Measurements from ENCODE around the gene TM4SF4.
A peak's percentile ranks its signal among the peaks of the same experiment; 100 is the strongest.

The TM4SF4 gene

GRCh38 chr3:149507491-149508324 is 33.2 kb downstream of the TM4SF4 start:
- Histone ChIP-seq H3K18ac (ENCODE audit: low read length) (no peak overlapping the region), H2BK12ac (ENCODE audit: low read length) (no peak overlapping the region), H3K79me1 (ENCODE audit: low read length) (no peaks in the 10 kb centered on the region), H3K4me2 (ENCODE audit: low read length) (no peak overlapping the region), H4K12ac (ENCODE audit: low read depth, low read length) (no peak overlapping the region), H3K27ac (ENCODE audit: low read depth, low read length) (no peak overlapping the region), H3K36me3 (ENCODE audit: control insufficient read depth in 1 of 2, insufficient read depth in 2 of 2, low read length in 2 of 2) (no peaks in the 10 kb centered on the region), H3K79me2 (ENCODE audit: control insufficient read depth, insufficient read depth, low read length, poor library complexity) (no peaks in the 10 kb centered on the region), H3K9ac (ENCODE audit: low read length) (no peak overlapping the region), H2AFZ (ENCODE audit: insufficient read depth, low read length, poor library complexity) (peak overlapping the region; percentile 17), H3K23ac (ENCODE audit: low read length) (no peak overlapping the region), H2AK5ac (ENCODE audit: low read length) (no peak overlapping the region), H3K4me3 (ENCODE audit: low read depth, low read length) (no peak overlapping the region), H3K9me3 (ENCODE audit: insufficient read depth, low read depth, low read length) (no peaks in the 10 kb centered on the region), H3K4ac (ENCODE audit: low read depth, low read length) (no peak overlapping the region), H3K14ac (ENCODE audit: low read length) (no peak overlapping the region), H4K91ac (ENCODE audit: low read depth, low read length) (no peak overlapping the region), H3K4me1 (ENCODE audit: control insufficient read depth in 1 of 2, insufficient read depth in 2 of 2, low read length in 2 of 2) (peaks cover 7 to 14% of the 10 kb centered on the region in 2 experiments), H4K8ac (ENCODE audit: low read depth, low read length) (no peak overlapping the region), H3K27me3 (ENCODE audit: insufficient read depth, low read length) (no peaks in the 10 kb centered on the region), H2BK120ac (ENCODE audit: insufficient read depth, low read length, poor library complexity) (no peak overlapping the region), H2BK5ac (ENCODE audit: low read depth, low read length, poor library complexity) (no peak overlapping the region)
- DNase-seq = peak; percentile 93 to 97
- no CpG with 5 or more reads among the region's 14 CpGs for WGBS (ENCODE audit: extremely low coverage, insufficient coverage, insufficient read length)

- WGBS (ENCODE audit: extremely low coverage, insufficient coverage, insufficient read length) = no CpG with 5 or more reads among the region's 3 CpGs
- Histone ChIP-seq H2AK5ac (ENCODE audit: low read length) (no peak overlapping the region), H3K9ac (ENCODE audit: low read length) (no peak overlapping the region), H2BK120ac (ENCODE audit: insufficient read depth, low read length, poor library complexity) (no peak overlapping the region), H2AFZ (ENCODE audit: insufficient read depth, low read length, poor library complexity) (no peak overlapping the region), H3K4me1 (ENCODE audit: control insufficient read depth in 1 of 2, insufficient read depth in 2 of 2, low read length in 2 of 2) (peaks cover 7 to 14% of the 10 kb centered on the region in 2 experiments), H3K79me2 (ENCODE audit: control insufficient read depth, insufficient read depth, low read length, poor library complexity) (no peaks in the 10 kb centered on the region), H3K36me3 (ENCODE audit: control insufficient read depth in 1 of 2, insufficient read depth in 2 of 2, low read length in 2 of 2) (no peaks in the 10 kb centered on the region), H3K27me3 (ENCODE audit: insufficient read depth, low read length) (no peaks in the 10 kb centered on the region), H3K14ac (ENCODE audit: low read length) (no peak overlapping the region), H3K23ac (ENCODE audit: low read length) (no peak overlapping the region), H3K4me3 (ENCODE audit: low read depth, low read length) (peak overlapping the region; percentile 26), H3K9me3 (ENCODE audit: insufficient read depth, low read depth, low read length) (no peaks in the 10 kb centered on the region), H2BK12ac (ENCODE audit: low read length) (no peak overlapping the region), H4K8ac (ENCODE audit: low read depth, low read length) (no peak overlapping the region), H2BK5ac (ENCODE audit: low read depth, low read length, poor library complexity) (no peak overlapping the region), H3K4me2 (ENCODE audit: low read length) (no peak overlapping the region), H3K4ac (ENCODE audit: low read depth, low read length) (no peak overlapping the region), H3K27ac (ENCODE audit: low read depth, low read length) (no peak overlapping the region), H4K12ac (ENCODE audit: low read depth, low read length) (no peak overlapping the region), H4K91ac (ENCODE audit: low read depth, low read length) (no peak overlapping the region), H3K18ac (ENCODE audit: low read length) (no peak overlapping the region), H3K79me1 (ENCODE audit: low read length) (no peaks in the 10 kb centered on the region)
- DNase-seq = peak in 1 of 2 donors; percentile 67
These were observed 35.0 kb downstream of the TM4SF4 start for GRCh38 chr3:149509526-149509925.

- Histone ChIP-seq H3K14ac (ENCODE audit: low read length) (no peak overlapping the region), H4K8ac (ENCODE audit: low read depth, low read length) (no peak overlapping the region), H3K23ac (ENCODE audit: low read length) (no peak overlapping the region), H3K79me1 (ENCODE audit: low read length) (no peaks in the 10 kb centered on the region), H2BK5ac (ENCODE audit: low read depth, low read length, poor library complexity) (no peak overlapping the region), H2AK5ac (ENCODE audit: low read length) (no peak overlapping the region), H3K4me1 (ENCODE audit: control insufficient read depth in 1 of 2, insufficient read depth in 2 of 2, low read length in 2 of 2) (peaks cover 7 to 14% of the 10 kb centered on the region in 2 experiments), H4K91ac (ENCODE audit: low read depth, low read length) (no peak overlapping the region), H3K79me2 (ENCODE audit: control insufficient read depth, insufficient read depth, low read length, poor library complexity) (no peaks in the 10 kb centered on the region), H2BK120ac (ENCODE audit: insufficient read depth, low read length, poor library complexity) (no peak overlapping the region), H3K4ac (ENCODE audit: low read depth, low read length) (no peak overlapping the region), H3K18ac (ENCODE audit: low read length) (no peak overlapping the region), H3K27ac (ENCODE audit: low read depth, low read length) (no peak overlapping the region), H3K36me3 (ENCODE audit: control insufficient read depth in 1 of 2, insufficient read depth in 2 of 2, low read length in 2 of 2) (no peaks in the 10 kb centered on the region), H4K12ac (ENCODE audit: low read depth, low read length) (no peak overlapping the region), H3K9me3 (ENCODE audit: insufficient read depth, low read depth, low read length) (no peaks in the 10 kb centered on the region), H2AFZ (ENCODE audit: insufficient read depth, low read length, poor library complexity) (no peak overlapping the region), H3K4me2 (ENCODE audit: low read length) (no peak overlapping the region), H3K27me3 (ENCODE audit: insufficient read depth, low read length) (no peaks in the 10 kb centered on the region), H3K9ac (ENCODE audit: low read length) (no peak overlapping the region), H2BK12ac (ENCODE audit: low read length) (no peak overlapping the region), H3K4me3 (ENCODE audit: low read depth, low read length) (no peak overlapping the region)
- no peak for DNase-seq
- no CpG with 5 or more reads among the region's 3 CpGs for WGBS (ENCODE audit: extremely low coverage, insufficient coverage, insufficient read length)
These were observed 36.0 kb downstream of the TM4SF4 start for GRCh38 chr3:149510480-149510879.

GRCh38 chr3:149511040-149511626 is 36.6 kb downstream of the TM4SF4 start:
- Histone ChIP-seq H3K9ac (ENCODE audit: low read length) (no peak overlapping the region), H3K4me2 (ENCODE audit: low read length) (no peak overlapping the region), H3K4me1 (ENCODE audit: control insufficient read depth in 1 of 2, insufficient read depth in 2 of 2, low read length in 2 of 2) (peaks cover 7 to 14% of the 10 kb centered on the region in 2 experiments), H3K14ac (ENCODE audit: low read length) (no peak overlapping the region), H3K27ac (ENCODE audit: low read depth, low read length) (no peak overlapping the region), H3K79me2 (ENCODE audit: control insufficient read depth, insufficient read depth, low read length, poor library complexity) (no peaks in the 10 kb centered on the region), H3K18ac (ENCODE audit: low read length) (no peak overlapping the region), H3K79me1 (ENCODE audit: low read length) (no peaks in the 10 kb centered on the region), H3K23ac (ENCODE audit: low read length) (no peak overlapping the region), H2AFZ (ENCODE audit: insufficient read depth, low read length, poor library complexity) (no peak overlapping the region), H2AK5ac (ENCODE audit: low read length) (no peak overlapping the region), H3K4me3 (ENCODE audit: low read depth, low read length) (no peak overlapping the region), H3K27me3 (ENCODE audit: insufficient read depth, low read length) (no peaks in the 10 kb centered on the region), H3K36me3 (ENCODE audit: control insufficient read depth in 1 of 2, insufficient read depth in 2 of 2, low read length in 2 of 2) (peaks cover 2% of the 10 kb centered on the region in 2 experiments), H3K9me3 (ENCODE audit: insufficient read depth, low read depth, low read length) (no peaks in the 10 kb centered on the region), H4K8ac (ENCODE audit: low read depth, low read length) (no peak overlapping the region), H4K91ac (ENCODE audit: low read depth, low read length) (no peak overlapping the region), H2BK5ac (ENCODE audit: low read depth, low read length, poor library complexity) (no peak overlapping the region), H3K4ac (ENCODE audit: low read depth, low read length) (no peak overlapping the region), H2BK120ac (ENCODE audit: insufficient read depth, low read length, poor library complexity) (no peak overlapping the region), H4K12ac (ENCODE audit: low read depth, low read length) (no peak overlapping the region), H2BK12ac (ENCODE audit: low read length) (no peak overlapping the region)
- no CpG with 5 or more reads among the region's 3 CpGs for WGBS (ENCODE audit: extremely low coverage, insufficient coverage, insufficient read length)
- DNase-seq = no peak

Data from trophoblast cell (in vitro differentiated cells and primary cell).